GM21528 (cell line): ENCODE measurements around the gene ELN.
A peak's percentile ranks its signal among the peaks of the same experiment; 100 is the strongest.
"Not testable (repeated sequence)": the region's sequence is repeated elsewhere in the genome, so short reads cannot be mapped to it uniquely, and the experiment has no call there.

Experiments
- ATAC-seq: cut with Tn5 transposase; IDR thresholded peaks from one replicate; pipeline ENCODE4 v1.9.1; 2021; ENCODE audit warnings: mild to moderate bottlenecking, moderate library complexity; ENCODE audit not compliant: unreplicated experiment, low FRiP score

The ELN gene

GRCh38 chr7:74000489-74001149 is 27.4 kb upstream of the ELN start:
- ATAC-seq: no peak

- no peak for ATAC-seq
Measured at GRCh38 chr7:74001150-74001494, 26.9 kb upstream of the ELN start.

- no peak for ATAC-seq
Measured at GRCh38 chr7:74002474-74003017, 25.4 kb upstream of the ELN start.

- no peak for ATAC-seq
Measured at GRCh38 chr7:74003621-74004020, 24.4 kb upstream of the ELN start.

- no peak for ATAC-seq
Measured at GRCh38 chr7:74006032-74006431, 21.9 kb upstream of the ELN start.

DNA sequence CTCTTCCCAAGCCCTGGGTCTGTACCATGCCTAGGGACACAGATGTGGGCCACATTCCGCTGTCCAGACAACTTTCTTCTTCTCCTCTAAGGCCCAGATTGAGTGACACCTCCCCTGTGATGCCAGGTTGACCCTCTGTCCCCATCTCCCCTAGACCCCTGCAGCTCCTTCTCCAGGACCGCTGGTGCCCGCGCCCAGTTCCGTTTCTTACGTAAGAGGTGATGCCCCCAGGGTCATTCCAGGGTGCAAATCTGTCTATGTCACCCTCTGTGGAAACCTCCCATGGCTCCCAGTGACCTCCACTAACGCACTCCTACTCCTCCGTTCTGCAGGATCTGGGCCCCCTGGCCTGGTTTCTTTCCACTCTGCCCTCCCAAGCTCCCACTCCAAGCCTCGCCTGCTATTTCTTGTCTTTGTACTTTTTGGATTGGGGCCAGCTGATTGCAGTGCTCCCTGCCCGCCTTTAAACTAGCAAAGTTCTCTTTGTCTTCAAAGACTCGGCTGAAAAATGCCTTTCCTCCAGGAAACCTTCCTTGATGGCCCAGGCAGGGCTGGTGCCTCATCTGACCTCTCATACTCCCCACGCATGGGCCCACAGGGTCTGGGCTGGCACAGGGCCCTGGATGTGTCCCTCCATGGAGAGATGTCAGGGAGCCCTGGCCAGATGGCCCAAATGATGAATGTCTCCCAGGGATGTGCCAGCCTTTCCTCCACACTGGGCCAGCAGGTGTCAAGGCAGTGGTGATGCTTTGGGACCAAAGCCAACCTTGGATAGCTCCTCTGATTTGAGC is 21.3 kb upstream of the ELN start:
- no peak for ATAC-seq

DNA sequence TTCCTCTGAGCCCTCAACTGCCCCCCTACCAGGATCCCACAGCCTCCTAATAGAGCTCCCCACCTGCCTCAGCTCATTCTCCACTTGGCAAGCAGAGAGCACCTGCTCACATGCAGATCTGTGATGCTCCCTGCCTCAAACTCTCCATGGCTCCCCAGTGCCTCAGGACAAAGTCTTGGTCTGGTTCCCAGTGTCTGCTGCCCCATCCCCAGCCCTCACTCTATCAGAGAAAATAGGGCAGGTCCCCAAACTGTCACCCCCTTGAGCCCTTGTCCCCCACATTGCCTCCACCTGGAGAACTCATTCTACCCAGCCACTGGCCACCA is 20.8 kb upstream of the ELN start:
- no peak for ATAC-seq

DNA sequence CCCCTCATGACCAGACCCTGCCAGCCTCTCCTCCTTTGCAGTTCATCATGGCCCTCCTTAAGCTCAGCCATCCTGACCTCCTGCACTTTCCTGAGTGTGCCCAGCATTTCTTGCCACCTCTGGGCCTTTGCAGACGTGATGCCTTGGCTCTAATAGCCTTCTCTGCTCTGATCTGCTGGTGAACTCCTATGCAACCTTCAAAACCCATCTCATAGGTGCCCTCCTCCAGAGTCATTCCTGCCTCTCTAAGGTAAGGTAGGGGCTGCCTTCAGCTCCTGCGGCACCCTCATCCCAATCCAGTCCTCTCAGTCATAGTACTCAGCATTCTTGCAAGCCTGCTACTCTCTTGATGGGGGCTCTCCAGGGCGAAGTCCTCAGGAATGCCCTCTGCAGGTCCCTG is 19.3 kb upstream of the ELN start:
- ATAC-seq: no peak

DNA sequence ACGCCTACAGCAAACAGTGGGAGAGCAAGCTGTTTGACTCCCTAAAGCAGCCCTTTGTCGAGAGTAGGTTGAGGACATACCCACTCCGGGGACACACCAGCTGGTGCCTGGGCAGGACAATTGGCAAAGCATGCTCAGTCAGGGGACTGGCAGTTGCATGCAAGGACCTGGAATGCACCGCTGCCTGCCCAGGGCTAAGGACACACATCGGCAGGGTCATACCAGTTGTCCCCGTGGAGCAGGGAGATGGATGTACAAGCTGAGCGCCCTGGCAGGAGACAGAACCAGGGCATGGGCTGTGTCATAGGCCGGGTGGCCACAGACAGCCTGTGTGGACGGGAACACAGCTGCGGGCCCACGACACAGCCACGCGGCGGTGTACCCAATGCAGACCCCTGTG is 18.3 kb upstream of the ELN start:
- no peak for ATAC-seq

GRCh38 chr7:74010407-74010806 is 17.6 kb upstream of the ELN start:
- ATAC-seq: no peak

DNA sequence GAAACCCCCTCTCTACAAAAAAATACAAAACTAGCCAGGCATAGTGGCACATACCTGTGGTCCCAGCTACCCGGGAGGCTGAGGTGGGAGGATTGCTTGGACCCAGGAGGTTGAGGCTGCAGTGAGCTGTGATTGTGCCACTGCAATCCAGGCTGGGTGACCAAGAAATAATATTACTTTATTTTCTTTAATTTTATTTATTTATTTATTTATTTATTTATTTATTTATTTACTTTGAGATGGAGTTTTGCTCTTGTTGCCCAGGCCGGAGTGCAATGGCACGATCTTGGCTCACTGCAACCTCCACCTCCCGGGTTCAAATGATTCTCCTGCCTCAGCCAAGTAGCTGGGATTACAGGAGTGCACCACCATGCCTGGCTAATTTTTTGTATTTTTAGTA is 16.6 kb upstream of the ELN start:
- ATAC-seq: not testable (repeated sequence)

DNA sequence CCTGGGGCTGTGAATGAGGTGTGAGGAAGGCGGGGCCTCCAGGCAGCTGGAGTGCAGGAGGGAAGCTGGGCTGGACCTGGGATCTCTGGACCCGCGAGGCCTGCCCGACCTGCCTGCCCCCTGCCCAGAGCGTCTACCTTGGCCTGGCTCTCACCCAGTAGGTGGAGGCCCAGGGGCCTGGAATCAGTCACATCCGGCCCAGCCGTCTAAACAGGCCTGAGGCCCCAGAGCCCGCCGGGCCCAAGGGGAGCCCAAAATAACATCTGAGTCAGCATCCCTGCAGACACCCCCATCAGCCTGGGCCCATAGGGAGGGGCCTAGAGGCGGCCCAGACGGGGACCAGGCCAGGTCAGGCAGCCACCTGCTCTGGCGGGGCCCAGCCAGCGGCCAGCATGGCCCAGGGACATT is 15.1 kb upstream of the ELN start:
- ATAC-seq: peak; percentile 82

DNA sequence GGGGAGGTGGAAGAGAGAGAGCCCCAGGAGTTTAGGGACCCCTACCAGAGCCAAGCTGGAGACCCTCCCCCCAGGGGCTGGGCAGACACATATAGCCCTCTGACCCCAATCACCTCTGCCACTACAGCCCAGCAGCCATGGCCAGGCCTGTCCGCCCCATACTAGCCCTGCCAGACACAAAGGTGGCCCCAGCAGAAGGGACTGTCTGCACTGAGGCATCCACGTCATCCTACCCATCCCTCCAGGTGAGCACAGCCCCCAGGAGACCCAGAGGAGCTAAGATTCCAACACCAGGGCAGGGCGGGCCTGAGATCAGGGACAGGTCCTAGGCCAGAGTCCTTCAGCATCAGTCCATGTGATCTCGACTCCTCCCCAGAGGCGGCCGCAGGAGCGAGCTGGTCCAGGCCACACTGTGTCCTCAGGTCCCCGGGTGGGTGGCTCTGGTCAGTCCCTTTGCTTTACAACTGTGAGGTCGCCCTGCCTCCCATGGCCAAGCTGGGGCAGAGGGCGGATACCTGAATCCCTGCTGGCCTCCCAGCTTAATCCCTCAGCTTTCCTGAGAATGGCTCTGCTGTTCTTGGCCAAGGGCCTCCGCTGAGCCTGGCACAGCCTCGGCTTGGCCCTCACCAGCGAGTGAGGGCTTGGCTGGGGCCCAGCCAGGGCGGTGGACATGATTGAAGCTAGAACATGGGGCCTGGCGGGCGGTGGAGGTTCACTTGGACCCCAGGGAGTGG is 14.3 kb upstream of the ELN start:
- no peak for ATAC-seq

GRCh38 chr7:74014931-74015330 is 13.0 kb upstream of the ELN start:
- ATAC-seq: no peak

DNA sequence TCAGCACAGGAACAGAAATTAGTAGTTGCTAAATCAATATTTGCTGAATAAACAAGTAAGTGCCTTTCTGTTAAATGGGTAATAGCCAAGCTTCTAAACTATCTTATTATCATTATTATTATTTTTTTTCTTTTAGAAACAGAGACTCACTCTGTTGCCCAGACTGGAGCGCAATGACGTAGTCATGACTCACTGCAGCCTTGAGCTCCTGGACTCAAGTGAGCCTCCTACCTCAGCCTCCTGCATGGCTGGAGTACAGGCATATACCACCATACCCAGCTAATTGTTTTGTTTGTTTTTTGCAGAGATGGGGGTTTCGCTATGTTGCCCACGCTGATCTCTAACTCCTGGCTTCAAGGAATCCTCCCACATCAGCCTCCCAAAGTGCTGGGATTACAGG is 12.3 kb upstream of the ELN start:
- ATAC-seq: no peak

- ATAC-seq: no peak
Measured at GRCh38 chr7:74017125-74017524, 10.8 kb upstream of the ELN start.

DNA sequence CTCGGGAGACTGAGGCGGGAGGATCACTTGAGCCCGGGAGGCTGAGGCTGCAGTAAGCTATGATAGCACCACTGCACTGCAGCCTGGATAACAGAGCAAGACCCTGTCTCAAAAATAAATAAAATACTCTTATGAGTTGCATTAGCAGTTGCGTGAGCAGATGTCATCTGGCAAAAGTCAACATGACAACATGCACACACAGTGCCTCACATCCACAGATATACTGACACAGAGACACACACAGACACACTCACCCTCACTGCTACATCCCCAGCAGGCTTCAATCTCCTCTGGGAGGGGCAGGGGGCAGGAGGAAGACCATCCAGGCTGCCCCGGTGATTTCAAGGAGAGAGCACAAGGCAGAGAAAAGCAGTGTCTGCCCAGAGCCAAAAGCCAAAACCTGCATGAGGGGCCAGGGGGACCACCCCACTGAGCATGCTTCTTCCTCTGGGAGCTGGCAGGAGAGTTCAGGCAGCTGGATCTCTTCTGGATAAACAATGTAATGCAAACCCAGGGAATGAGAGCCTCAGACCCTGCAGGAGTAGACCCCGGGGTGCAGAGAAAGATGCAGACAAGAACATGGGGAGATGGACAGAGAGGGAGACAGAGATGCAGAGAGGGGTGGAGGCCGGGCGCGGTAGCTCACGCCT is 9.6 kb upstream of the ELN start:
- ATAC-seq: no peak

- ATAC-seq: no peak
Measured at GRCh38 chr7:74019149-74019548, 8.8 kb upstream of the ELN start.

- no peak for ATAC-seq
Measured at GRCh38 chr7:74020390-74020789, 7.6 kb upstream of the ELN start.

DNA sequence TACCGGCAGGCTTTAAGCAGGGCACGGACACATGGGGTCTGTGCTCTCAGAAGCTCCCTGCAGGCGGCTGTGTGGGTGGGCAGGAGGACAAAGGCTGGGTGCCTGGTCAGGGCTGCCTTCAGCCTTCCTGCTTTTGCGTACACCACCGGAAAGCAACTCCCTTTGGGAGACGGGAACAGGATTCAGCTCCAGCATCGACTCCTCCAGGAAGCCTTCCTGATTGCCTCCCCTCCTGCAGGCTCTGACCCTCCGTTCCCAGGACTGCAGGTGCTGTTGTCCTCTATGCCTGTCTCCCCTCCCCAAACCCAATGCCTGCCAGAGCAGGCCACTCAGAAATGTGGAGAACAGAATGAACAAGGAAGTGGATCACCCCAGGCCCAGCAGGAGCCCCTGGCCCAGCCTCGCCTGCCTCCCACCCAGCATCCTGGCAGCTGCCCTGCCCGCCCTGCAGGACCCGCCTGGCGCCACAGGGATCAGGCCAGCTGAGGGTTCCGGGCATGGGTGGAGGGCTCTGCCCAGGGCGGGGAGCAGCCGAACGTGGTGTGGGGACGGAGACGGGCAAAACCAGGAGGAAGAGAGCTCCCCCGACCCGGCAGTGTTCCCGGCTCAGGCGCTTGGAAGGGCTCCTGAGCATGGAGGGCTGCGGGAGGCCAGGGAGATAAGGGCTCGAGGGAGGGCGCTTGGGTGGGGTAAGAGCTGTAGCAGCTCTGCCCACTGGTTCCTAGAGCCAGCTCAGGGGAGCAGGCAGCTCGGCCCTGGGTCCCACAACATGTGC is 6.2 kb upstream of the ELN start:
- ATAC-seq: no peak
